GM19455 (cell line): Measurements from ENCODE around the gene ACAP2.

Source experiments
- ATAC-seq: cut with Tn5 transposase; IDR thresholded peaks from one replicate; pipeline ENCODE4 v1.9.1; 2021; ENCODE audit not compliant: unreplicated experiment

ACAP2 gene

GRCh38 chr3:195224980-195225580, 217.7 kb downstream of the ACAP2 start:
- no peak for ATAC-seq
